Inflammatory macrophage treated with lipopolysaccharide for 4 hours (primary cell): ENCODE measurements around the gene ARHGEF11.

Experiments
- DNase-seq: peaks from one replicate; pipeline ENCODE4 v3.0.0-alpha.2; 2020

The ARHGEF11 gene

DNA sequence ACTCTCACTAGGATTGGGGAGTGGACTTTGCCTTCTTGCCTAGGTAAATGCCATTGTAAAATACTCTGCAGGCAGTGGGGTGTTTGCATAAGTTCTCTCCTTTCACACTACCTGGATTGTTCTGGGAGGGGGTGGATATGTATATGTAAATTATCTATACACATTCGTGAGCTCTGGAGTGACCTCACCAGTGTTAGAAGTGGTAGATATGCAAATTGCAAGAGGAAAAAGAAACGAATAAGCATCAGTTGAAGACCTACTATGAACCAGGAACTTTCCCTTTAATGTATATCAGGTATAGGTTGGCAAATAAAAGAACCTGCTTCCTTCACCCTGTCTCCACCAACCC, 1.5 kb upstream of the ARHGEF11 start:
- no peak for DNase-seq

DNA sequence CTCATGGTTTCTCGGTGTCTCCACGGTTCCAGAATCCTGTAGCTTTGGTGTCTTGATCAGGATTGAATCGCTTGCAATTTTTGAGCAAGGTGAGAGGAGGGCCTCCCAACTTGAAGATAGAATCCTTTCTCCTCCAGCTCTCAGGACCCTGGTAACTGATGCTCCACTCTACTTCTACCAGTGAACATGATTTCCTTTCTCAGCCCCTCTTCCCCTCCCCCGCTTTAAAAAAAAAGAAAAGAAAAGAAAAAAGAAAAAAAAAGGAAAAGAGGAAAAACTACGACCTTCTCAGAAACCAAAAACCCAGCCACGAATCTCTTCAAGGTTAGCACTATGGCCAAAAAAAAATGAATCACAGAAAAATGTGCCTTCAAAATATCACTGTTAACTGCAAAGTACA, 1.2 kb downstream of the ARHGEF11 start:
- no peak for DNase-seq

DNA sequence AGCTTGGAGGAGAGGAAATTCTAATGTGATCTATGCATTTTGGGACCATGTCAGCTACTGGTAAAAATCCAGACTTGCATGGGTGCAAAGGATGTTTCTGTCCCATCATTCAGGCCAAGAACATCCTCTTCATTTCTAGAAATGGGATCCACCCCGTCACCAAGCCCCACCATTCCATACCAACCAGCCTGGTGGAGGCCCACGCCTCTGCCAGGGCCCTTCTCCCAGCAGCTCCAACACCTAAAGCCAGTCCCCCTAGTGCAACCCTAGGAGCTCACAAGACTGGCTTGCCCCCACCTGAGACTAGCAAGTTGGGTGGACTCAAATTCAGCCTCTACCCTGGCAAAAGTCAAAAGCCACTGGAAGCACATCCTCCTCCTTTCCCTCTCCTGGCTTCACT, 1.9 kb downstream of the ARHGEF11 start:
- no peak for DNase-seq

DNA sequence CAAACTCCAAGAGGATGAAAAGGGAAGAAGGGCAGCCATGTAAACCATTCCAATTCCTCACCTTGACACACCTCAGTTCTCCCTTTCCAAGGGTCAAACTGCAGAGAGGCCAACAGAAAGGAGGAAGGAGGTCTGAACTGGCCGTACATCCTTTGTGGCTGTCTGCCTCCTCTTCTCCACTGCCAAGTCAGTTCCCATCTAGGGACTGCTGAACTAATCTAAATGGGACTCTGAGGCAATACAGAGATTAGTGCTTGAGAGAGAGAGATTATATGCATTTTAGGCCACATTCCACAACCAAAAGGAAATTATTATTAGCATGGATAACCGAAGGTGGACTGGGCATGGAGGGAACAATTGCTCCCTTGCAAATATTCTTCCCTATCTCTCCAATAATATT, 2.7 kb downstream of the ARHGEF11 start:
- DNase-seq = peak; percentile 21

DNA sequence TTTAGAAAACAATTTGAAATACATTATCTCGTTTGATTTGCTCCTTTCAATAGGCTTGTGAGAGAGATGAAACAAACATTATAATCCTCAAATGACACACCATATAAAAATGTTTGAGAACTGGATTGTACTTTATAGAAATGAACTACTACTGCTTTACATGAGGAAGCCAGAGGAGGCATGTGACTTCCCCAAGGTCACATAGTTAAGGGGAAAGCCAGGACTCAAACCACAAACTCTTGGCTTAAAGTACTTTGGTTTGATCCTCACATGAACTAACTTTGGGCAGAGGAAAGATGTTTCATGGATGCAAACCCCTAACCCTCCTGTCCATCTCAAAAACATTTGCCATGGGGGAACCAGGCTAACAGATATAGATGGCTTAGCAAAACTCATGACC, 4.7 kb downstream of the ARHGEF11 start:
- DNase-seq = peak; percentile 62

DNA sequence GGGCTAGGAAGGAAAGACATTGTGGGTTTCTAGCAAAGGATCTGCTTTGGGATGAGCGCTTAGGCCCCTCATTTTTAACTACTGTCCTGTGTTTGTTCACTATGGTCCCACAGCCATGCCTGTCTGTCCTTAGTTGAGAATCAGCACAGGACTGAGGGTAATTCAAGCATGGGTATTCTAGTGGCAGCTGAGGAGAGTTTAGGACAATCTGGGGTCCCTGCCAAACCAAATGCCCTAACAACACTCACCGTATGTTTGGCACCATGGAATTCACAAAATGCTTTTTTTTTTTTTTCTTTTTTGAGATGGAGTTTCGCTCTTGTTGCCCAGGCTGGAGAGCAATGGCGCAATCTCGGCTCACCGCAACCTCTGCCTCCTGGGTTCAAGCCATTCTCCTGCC, 10.4 kb downstream of the ARHGEF11 start:
- DNase-seq = no peak

DNA sequence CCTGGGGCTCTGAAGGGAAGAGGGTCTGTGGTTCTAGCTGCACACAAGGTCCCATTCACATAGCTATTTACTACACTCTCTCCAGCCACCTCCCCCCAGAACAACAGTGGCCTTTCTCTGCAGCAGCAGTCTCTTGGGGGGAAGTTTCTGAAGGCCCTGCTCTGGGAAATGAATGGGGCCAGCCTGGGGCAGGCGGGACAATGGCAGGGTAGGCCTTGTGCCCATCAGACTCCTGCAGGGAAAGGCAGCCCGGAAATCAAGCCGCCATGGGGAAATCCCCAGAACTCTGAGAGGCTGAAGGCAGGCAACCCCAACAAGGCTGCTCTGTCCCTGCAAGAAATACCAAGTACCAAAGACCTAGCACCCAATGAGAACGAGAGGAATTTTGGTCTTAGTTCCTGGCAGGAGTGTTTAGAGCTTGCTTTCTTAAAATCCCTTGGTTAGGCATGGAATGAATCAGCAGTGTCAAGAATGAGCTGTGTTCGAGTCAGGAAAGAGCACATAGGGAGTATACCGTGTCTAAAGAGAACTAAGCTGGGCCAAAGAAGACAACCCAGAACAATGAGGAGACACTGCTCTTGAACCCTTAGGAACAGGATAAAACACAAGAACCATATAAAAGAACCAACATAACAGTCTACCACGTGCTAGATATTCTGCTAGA, 11.3 kb downstream of the ARHGEF11 start:
- DNase-seq = no peak

DNA sequence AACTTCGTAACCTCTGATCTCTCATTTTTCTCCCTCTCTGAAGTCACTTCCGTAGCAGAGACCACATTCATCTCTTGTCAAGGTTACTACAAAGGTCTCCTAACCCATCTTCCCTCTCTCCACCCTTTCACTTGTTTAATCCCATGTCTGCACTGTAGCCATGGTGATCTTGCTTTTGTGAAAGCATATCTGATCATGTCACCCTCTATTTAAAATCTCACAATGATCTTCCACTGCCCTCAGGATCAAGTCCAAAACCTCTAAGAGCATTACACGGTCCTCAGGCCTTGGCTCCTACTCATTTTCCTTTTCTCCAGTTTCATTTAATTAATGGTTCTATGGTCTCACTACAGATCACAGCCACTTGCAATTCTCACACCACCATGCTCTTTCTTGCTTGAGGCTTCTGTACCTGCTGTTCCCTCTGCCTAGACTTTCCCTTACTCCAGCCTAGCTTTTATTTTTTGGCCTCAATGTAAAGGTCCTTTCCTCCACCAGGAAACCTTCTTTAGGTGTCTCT, 12.1 kb downstream of the ARHGEF11 start:
- DNase-seq = no peak

DNA sequence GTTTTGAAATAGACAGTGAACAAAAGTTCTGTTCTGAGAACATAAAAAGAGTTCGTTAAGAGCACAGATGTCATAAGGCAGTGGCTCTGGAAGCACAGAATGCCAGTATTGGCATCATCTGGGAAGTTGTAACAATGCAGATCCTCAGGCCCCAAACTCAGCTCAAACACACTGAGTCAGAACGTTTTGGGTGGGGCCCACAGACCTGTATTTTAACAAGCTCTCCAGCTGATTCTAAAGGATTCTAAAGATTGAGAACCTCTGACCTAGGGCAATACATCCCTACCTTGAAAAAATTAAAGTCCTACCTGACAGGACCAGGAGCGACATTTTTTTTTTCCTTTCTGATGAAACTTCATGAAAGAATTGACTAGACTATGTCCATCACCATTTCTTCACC, 13.2 kb downstream of the ARHGEF11 start:
- DNase-seq = no peak

DNA sequence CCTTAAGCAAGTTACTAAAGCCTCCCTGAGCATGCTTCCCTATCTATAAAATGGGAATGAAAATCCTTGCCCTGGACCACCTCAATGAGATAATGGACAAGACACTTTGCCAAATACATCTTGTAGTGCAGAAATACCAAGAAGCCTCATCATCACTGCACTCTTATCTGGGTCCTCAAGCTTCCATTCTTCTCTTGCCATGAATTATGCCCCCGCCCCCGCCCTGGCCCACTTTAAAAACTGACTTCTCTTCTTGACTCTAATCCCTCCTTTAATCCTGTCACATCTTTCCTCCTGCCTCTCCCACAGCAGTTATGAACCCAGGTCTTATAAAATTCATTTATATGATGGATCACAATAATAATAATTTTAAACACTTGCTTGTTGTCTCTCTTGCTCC, 14.8 kb downstream of the ARHGEF11 start:
- no peak for DNase-seq

DNA sequence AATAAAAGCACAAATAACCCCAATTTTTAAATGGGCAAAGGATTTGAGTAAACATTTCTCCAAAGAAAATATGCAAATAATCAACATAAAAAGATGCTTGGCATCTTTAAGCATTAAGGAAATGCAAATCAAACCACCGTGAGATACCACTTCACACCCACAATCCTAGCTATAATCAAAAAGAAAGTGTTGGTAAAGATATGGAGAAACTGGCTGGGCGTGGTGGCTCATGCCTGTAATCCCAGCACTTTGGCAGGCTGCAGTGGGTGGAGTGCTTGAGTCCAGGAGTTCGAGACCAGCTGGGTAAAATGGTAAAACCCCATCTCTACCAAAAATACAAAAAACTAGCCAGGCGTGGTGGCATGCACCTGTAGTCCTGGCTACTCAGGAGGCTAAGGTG, 16.9 kb downstream of the ARHGEF11 start:
- DNase-seq = no peak

DNA sequence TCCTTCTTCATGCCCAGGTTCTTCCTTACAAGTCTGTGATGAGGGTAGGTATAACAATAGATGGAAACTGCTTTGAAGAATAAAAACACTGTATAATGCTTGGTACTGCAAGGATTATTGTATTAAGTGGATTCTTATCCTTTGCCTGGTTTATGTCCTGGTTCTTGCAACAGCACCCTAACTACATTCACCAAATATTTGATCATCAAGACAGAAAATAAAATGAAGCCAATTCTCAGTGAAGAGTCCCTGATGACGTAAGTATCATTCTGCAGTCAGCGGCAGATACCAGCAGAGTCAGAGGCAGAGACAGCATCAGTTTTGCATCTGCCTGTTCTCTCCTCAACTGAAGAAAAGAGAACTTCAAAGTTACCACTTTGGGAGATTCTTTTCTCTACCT, 19.7 kb downstream of the ARHGEF11 start:
- DNase-seq = no peak

DNA sequence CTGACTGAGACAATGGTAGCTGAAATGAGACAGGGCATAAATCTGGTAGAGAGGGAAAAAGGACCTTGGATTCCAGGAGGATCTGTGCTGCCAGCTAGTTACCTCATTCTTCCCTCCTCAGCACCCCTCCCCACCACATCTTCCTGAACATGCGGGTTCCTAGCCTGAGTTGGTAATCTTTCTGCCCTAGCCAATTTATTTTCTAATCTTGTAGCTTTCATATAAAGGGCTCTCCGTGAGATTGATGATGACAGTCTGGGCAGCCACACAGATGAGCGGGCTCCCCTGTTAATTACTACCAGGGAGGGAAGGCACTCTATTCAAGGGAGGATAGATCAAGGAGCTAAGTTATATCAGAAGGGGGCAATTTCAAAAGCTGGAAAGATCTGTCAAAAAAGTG, 20.2 kb downstream of the ARHGEF11 start:
- no peak for DNase-seq

DNA sequence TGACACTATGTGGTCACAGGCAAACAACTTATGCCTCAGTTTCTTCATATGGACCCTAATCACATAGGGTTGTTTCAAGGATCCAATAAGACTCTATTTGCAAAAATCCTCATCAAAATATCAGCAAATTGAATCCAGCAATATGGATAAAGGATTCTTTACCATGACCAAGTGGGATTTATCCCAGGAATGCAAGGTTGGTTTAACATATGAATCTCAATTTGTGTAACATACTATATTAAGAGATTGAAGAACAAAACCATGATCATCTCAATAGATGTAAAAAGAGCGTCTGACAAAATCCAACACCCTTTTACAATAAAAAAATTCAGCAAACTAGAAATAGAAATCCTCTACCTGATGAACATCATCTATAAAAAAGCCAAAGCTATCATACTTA, 23.9 kb downstream of the ARHGEF11 start:
- no peak for DNase-seq

DNA sequence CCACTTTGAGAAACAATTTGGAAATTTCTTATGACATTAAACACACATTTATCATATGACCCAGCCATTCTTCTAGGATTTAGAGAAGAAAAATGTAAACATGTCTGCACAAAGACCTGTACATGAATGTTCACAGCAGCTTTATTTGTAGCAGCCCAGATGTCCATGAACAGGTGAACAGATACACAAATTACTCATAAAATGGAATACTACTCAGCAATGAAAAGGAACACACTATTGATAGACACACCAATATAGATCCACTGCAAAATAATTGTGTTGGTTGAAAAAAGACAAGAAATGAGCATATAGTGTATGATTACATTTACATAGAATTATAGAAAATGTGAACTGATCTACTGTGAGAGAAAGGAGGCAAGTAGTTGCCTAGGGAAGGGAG, 26.1 kb downstream of the ARHGEF11 start:
- no peak for DNase-seq

DNA sequence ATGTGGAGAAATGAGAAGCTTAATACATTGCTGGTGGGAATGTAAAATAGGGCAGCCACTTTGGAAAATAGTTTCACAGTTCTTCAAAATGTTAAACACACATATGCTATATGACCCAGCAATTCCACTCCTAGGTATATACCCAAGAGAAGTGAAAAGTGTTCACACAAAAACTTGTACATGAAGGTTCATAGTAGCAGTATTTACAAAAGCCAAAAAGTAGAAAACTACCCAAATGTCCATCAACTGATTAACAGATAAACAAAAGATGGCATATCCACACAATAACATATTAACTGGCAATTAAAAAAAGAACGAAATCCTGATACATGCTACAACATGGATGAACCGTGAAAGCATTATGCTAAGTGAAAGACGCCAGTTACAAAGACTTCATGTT, 33.7 kb downstream of the ARHGEF11 start:
- no peak for DNase-seq

DNA sequence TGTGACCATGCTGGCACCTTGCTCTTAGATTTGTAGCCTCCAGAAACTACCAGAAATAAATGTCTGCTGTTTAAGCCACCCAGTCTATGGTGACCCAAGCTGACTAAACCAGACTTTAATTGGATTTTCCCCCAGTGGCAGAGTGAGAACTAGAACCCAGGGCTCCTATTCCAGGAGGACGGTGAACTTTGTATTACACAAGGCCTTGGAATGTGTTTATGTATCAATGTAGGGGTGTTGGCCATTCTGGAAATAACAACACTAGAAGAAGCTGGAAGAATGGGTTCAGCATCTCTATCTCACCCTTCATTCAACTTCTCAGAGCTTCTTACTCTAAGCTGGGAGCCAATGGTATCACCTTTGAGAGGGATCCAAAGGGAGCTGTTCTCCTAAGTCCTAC, 37.0 kb downstream of the ARHGEF11 start:
- DNase-seq = no peak

DNA sequence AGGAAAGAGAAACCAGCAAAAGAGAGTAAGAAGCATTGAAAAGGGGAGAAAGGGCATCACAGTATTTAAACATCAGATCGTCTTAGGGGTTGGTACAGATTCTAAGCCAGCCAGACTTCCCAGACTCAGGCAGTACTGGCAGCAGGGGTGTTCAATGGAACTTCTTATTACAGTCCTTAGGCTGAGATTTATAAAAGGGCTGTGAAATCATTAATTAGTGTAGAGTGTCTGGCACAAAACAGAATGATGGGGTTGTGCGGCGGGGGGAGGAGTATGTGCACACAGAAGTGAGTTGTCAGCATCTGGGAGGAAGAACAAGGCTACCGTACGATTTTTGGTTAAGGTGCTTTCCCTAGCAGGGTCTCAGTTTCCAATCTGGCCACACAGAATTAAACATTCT, 38.2 kb downstream of the ARHGEF11 start:
- no peak for DNase-seq

DNA sequence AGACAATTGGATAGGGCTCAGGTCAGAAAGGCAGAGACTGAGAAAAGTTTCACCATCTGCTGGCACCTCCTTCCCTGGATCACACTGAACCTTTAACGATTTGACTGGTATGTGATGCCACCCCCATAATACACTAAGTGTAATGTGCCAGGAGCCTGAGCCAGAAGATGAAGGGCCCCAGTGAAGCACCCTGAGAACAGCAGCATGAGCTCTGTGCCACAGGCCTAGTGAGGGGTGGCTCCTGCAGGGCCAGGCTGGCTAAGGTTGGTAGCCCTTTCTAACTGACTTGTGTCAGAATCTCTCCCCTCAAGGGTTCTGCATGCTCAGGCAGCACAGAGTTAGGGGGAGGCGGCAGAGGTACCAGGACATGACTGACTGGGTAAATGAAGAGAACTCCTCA, 38.9 kb downstream of the ARHGEF11 start:
- DNase-seq = no peak

DNA sequence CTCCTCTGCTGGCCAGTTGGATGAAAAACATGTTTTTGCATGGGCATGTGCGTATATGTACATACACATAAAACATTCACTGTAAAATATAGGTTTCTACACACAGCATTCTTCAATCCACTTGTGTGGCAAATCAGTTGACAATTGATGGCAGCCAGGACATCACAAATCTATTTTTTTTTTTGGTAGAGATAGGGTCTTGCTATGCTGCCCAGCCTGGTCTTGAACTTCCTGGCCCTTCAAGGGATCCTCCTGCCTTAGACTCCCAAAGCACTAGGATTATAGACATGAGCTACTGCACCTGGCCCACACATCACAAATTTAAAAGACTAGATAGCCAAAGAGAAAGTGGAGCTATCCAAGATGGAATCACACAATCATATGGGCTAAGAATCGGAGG, 39.6 kb downstream of the ARHGEF11 start:
- DNase-seq = no peak

DNA sequence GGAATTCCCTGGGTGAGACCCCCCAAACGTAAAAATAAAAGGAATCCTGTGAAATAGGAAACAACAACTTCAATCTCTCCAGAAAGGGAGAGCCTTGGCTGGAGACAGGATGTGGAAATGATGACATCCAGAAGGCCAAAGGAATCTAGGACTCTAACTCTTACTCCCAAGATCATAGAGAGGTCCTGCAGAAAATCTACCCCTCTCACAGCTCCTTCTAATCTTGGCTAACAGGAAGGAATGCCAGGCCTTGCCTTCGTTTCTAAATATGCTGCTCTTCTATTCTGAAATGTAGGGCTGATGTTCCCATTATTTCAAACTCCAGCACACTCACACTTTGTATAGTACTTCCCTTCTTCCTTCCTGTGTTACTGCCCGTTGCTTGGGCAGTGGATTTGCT, 40.7 kb downstream of the ARHGEF11 start:
- no peak for DNase-seq

DNA sequence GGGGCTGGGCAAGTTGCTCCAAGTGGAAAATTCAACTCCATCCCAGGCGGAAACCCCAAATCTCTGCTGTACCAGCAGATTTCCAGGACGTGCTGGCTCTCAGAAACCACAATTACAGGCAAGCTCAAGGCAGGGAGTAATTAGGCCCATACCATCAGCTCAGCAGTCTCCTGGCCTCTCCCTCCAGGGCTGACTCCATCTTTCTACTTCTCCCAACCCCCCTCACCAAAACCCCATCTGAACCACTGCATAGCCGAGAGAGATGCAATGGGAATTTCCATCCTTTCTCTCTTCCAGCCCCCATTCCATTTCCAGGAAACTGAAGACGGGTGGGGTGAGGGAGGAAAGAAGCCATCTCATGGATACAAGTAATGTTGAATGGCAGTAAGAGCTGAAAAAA, 41.2 kb downstream of the ARHGEF11 start:
- no peak for DNase-seq

DNA sequence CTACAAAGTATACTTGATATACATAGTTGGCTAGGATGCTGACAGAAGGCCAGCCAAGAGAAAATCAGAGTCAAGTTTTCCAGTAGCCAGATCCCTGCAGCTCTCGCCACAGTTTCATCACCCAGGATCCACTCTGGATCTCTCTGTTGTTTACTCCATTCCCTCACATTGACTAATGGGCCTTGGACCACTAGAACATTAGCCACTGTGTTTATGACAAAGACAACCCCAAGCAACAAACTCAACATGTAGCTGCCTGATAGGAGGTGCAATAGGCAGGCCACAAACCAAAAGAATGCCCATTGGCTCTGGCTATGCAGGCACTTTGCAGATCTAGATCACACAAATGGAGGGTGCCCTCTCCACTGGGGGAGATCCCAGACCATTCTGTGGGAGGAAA, 44.2 kb downstream of the ARHGEF11 start:
- no peak for DNase-seq

DNA sequence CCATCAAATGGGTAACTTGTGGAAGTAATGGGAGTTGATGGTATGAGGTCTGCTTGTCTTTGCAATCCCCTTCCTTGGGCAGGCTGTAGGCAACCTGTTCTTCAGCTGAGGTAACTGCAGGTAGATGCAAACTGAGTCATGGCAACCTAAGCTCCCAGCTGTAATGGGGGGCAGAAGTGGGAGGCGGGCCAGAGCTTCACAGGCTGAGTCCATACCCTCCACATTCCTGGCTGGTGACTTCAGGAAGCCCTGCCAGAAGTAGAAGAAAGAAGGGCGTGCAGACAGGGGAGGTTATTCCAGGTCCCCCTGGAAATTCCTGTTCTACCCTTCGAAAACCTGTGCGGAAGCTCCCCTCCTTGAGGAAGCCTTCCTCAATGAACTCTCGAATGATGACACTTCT, 44.9 kb downstream of the ARHGEF11 start:
- DNase-seq = no peak

DNA sequence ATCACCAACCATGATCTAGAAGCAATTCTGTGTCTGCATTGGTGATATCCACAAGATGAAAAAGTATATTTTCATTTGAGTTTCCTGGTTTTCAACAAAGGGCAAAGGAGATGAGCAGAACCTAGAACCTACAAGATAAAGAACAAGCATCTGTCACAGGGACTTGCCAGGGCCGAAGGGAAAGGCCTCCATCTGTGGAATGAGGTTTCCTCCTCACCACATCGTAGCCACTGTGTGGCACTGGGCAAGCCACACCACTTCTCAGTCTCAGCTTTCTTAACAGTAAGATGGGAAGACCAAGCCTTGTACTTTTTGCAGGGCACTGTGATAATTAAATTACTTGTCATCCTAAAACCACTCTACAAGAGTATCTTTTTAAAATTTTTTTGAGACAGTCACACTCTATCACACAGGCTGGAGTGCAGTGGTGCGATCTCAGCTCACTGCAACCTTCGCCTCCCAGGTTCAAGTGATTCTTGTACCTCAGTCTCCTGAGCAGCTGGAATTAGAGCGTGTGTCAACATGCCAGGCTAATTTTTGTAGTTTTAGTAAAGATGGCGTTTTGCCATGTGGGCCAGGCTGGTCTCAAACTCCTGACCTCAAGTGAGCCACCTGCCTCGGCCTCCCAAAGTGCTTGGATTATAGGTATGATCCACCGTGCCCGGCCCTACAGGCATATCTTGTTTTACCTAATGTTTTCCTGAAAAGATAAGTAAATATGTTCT, 45.8 kb downstream of the ARHGEF11 start:
- no peak for DNase-seq
